ENCODE measurements around the gene MEST.
"Not testable (repeated sequence)": the region's sequence is repeated elsewhere in the genome, so short reads cannot be mapped to it uniquely, and the experiment has no call there.

Gene MEST

GRCh38 chr7:130524628-130525027 lies 32.7 kb downstream of the MEST start:
- DNase-seq = no peak

- not testable (repeated sequence) for DNase-seq
Measured at GRCh38 chr7:130527752-130528355, 36.0 kb downstream of the MEST start.

- DNase-seq = no peak
Measured at GRCh38 chr7:130529417-130529816, 37.5 kb downstream of the MEST start.

GRCh38 chr7:130537894-130538293 lies 46.0 kb downstream of the MEST start:
- DNase-seq = not testable (repeated sequence)

GRCh38 chr7:130541287-130541686 lies 49.4 kb downstream of the MEST start:
- not testable (repeated sequence) for DNase-seq

GRCh38 chr7:130542297-130542696 lies 50.4 kb downstream of the MEST start:
- not testable (repeated sequence) for DNase-seq

- DNase-seq = no peak
Measured at GRCh38 chr7:130543487-130544010, 51.7 kb downstream of the MEST start.

GRCh38 chr7:130544356-130544755 lies 52.5 kb downstream of the MEST start:
- DNase-seq = no peak

GRCh38 chr7:130553398-130554029 lies 61.6 kb downstream of the MEST start:
- DNase-seq = no peak

- DNase-seq = no peak
Measured at GRCh38 chr7:130554481-130554880, 62.6 kb downstream of the MEST start.

All from NCI-H1694 treated with DMSO at 0.1 percent for 48 hours (cell line).